Measurements from ENCODE around the gene DUXB.

The DUXB gene

GRCh38 chr16:75733305-75734211, 32.3 kb upstream of the DUXB start:
- no peak for TF ChIP-seq CTCF (IDR thresholded peaks at IDR 0.05; ENCODE audit: insufficient read depth, low read depth, low read length, missing control alignments)
- DNase-seq (ENCODE audit: low read depth): no peak
- no peak overlapping the region for H3K4me3 ChIP-seq (ENCODE audit: low read length)

- no peak for DNase-seq (ENCODE audit: low read depth)
- no peak overlapping the region for H3K4me3 ChIP-seq (ENCODE audit: low read length)
- TF ChIP-seq CTCF (IDR thresholded peaks at IDR 0.05; ENCODE audit: insufficient read depth, low read depth, low read length, missing control alignments): no peak
These were observed 31.6 kb upstream of the DUXB start for GRCh38 chr16:75732871-75733270.

GRCh38 chr16:75727221-75727620, 26.0 kb upstream of the DUXB start:
- DNase-seq (ENCODE audit: low read depth): no peak
- no peak for TF ChIP-seq CTCF (IDR thresholded peaks at IDR 0.05; ENCODE audit: insufficient read depth, low read depth, low read length, missing control alignments)
- H3K4me3 ChIP-seq (ENCODE audit: low read length): no peak overlapping the region

DNA sequence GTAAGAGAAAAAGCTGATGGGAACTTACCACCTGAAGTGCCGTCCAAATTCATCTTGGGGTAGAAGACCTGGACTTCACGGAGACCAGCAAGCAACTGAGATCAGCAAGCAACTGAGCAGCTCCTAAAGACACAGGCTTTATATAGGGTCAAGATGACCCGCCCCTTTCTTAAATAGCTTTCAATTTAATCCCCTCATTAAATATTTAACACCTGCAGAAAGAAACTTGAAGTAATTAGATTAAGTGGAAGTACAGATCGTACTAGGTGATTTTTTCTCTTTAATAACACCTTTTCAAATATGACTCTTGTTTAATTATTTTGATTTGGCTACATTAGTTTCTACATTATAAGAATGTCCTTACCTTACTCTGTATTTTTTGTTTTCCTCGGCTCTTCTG, 25.1 kb upstream of the DUXB start, which contains the start of gene CPHXL:
Gene CPHXL (minus strand): TSS at position 101 of the 400 bp plus-strand sequence. CDS start 48 bp downstream, at position 53.
- no peak for DNase-seq (ENCODE audit: low read depth)
- no peak for TF ChIP-seq CTCF (IDR thresholded peaks at IDR 0.05; ENCODE audit: insufficient read depth, low read depth, low read length, missing control alignments)

GRCh38 chr16:75718452-75718851, 17.2 kb upstream of the DUXB start:
- DNase-seq (ENCODE audit: low read depth): no peak
- no peak for TF ChIP-seq CTCF (IDR thresholded peaks at IDR 0.05; ENCODE audit: insufficient read depth, low read depth, low read length, missing control alignments)
- no peak overlapping the region for H3K4me3 ChIP-seq (ENCODE audit: low read length)

More for the DNA sequence above, 25.1 kb upstream of the DUXB start, which contains the start of gene CPHXL:
- H3K4me3 ChIP-seq (ENCODE audit: low read length): no peak within 1 kb of the TSS

GRCh38 chr16:75714661-75715060, 13.4 kb upstream of the DUXB start:
- DNase-seq (ENCODE audit: low read depth): no peak
- no peak for TF ChIP-seq CTCF (IDR thresholded peaks at IDR 0.05; ENCODE audit: insufficient read depth, low read depth, low read length, missing control alignments)

More at GRCh38 chr16:75714661-75715060, 13.4 kb upstream of the DUXB start:
- H3K4me3 ChIP-seq (ENCODE audit: low read length): no peak overlapping the region

Measured in epithelial cell of esophagus (primary cell).